ENCODE results near the gene PTGES.
A peak's percentile ranks its signal among the peaks of the same experiment; 100 is the strongest.

PTGES gene

DNA sequence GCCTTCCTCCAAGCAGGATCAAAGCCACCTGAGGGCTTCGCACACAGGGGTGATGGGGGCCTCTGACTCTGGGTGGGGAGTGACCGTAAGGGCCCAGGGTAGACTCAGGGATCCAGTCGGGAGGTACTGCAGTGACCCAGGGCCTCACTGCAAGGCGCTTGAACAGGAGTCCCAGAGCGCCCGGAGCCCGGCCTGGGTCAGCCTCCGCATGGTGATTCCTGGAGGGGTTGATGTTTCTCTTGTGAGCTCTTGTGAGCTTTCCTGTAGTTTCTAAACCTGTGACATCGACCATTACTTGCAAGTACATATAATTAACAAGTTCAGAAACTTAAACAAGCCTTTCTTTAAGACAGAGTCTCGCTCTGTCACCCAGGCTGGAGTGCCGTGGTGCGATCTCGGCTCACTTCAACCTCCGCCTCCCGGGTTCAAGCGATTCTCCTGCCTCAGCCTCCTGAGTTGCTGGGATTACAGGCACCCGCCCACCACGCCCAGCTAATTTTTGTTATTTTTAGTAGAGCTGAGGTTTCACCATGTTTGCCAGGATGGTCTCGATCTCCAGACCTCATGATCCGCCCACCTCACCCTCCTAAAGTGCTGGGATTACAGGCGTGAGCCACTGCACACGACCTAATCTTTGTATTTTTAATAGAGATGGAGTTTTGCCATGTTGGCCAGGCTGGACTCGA, 19.8 kb downstream of the PTGES start:
- TF ChIP-seq, protein P1, sequence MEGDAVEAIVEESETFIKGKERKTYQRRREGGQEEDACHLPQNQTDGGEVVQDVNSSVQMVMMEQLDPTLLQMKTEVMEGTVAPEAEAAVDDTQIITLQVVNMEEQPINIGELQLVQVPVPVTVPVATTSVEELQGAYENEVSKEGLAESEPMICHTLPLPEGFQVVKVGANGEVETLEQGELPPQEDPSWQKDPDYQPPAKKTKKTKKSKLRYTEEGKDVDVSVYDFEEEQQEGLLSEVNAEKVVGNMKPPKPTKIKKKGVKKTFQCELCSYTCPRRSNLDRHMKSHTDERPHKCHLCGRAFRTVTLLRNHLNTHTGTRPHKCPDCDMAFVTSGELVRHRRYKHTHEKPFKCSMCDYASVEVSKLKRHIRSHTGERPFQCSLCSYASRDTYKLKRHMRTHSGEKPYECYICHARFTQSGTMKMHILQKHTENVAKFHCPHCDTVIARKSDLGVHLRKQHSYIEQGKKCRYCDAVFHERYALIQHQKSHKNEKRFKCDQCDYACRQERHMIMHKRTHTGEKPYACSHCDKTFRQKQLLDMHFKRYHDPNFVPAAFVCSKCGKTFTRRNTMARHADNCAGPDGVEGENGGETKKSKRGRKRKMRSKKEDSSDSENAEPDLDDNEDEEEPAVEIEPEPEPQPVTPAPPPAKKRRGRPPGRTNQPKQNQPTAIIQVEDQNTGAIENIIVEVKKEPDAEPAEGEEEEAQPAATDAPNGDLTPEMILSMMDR (IDR thresholded peaks at IDR 0.05), result no peak

DNA sequence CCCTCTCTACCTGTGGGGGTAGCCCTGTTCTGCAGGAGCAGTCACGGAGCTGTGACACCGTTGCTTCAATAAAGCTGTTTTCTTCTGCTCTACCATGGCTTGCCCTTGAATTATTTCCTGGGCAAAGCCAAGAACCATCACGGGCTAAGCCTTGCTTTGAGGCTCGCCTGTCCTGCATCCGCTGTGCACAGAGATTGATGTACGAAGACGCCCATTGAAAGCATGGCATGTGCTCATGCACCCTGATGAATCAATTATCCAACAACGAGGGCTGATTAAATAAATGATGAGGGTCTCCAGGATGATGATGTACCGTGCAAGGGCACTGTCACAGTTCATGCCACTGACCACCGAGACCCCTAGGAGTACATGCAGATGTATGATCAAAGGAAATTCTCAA, 20.7 kb downstream of the PTGES start:
- TF ChIP-seq, protein P1 (IDR thresholded peaks at IDR 0.05), result no peak

DNA sequence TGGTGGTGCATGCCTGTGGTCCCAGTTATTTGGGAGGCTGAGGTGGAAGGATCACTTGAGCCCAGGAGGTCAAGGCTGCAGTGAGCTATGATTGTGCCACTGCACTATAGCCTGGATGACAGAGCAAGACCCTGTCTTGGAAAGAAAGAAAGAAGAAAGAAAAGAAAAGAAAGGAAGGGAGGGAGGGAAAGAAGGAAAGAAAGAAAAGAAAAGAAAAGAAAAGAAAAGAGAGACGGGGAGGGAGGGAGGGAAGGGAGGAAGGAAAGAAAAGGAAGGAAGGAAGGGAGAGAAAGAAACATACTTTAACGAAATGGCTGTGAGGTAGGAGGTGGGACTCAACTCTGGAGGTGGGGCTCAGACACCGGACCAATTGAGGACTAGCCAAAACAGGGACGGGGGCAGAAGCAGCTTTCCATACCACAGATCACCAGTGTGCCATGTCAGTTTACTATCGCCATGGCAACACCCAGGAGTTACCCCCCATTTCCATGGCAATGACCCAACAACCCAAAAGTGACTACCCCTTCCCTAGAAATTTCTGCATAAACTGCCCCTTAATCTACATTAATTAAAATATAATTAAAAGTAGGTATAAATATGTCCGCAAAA, 21.3 kb downstream of the PTGES start:
- TF ChIP-seq, protein P1 (IDR thresholded peaks at IDR 0.05), result no peak

DNA sequence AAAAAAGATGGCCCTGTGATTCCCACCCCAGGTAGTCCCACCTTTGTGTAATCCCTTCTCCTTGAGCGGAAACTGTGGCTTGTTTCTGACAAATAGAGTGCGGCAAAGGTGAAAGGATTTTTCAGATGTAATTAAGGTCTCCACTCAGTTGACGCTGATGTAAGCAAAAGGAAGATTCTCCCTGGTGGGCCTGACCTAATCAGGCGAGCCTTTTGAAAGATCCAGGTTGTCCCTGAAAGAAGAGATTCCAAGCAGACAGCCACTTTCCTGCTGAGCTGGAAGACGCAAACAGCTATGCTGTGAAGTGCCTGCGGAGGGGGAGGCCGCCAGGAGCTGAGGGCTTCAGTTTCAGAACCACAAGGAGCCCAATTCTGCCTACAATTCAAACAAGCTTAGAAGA, 24.1 kb downstream of the PTGES start:
- TF ChIP-seq, protein P1 (IDR thresholded peaks at IDR 0.05), result no peak

DNA sequence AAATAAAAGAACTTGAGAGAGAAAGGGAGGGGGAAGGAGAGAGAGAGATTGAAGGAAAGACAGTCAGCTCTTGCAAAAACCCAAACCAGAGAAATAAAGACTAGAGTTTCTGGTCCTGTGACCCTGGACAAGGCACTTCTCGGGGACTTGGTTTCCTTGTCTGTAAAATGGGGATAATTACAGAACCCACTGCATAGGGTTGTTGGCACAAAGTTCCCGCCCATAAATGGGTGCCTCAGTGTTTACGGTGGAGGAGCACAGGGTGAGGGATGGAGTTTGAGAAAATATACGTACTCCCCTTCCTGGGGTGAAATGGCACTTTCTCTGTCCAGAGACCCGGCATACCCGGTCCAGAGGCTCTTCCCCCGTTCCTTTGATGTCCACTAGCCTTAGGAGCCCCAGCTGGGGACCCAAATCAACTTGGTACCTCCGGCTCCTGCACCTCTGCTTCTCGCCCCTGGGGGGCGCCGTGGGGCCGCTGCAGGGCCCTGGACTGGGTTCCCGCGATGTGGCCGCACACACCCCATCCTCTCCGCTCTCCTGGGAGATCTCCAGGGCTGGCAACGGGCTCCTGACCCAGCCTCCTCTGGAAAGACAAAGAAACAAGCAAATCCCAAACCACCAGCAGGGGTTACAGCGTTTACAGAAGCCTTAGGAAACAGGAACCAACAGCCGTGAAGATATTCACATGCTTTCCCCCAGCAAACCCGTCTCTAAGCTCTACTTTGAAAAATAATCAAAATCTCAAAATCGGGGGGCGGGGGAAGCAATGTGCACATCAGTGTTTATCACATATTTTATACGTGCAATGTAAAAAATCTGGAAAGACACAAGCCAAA, 26.3 kb downstream of the PTGES start:
- TF ChIP-seq, protein P1 (IDR thresholded peaks at IDR 0.05), result peak; percentile 98

DNA sequence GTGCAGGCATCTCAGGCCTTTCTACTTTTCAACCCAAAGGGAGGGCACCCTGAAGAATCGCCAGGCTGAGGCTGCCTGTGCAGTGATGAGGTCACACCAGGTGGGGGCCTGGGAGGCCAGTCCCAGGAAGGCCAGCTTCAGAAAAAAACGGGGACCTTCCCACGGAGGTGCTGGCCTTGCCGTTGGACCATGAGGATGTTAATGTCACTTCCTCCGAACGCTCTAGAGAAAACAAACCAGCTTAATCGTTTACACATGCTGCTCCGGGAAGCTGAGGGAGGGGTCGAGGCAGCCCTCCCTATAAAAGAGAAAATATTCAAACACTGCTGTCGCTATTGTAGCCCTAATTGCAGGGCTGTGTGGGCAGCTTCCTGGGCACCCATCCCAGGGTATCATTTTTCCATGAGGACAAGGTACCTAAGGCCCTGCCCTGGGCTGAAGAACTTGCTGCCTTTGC, 27.0 kb downstream of the PTGES start:
- TF ChIP-seq, protein P1 (IDR thresholded peaks at IDR 0.05), result no peak

DNA sequence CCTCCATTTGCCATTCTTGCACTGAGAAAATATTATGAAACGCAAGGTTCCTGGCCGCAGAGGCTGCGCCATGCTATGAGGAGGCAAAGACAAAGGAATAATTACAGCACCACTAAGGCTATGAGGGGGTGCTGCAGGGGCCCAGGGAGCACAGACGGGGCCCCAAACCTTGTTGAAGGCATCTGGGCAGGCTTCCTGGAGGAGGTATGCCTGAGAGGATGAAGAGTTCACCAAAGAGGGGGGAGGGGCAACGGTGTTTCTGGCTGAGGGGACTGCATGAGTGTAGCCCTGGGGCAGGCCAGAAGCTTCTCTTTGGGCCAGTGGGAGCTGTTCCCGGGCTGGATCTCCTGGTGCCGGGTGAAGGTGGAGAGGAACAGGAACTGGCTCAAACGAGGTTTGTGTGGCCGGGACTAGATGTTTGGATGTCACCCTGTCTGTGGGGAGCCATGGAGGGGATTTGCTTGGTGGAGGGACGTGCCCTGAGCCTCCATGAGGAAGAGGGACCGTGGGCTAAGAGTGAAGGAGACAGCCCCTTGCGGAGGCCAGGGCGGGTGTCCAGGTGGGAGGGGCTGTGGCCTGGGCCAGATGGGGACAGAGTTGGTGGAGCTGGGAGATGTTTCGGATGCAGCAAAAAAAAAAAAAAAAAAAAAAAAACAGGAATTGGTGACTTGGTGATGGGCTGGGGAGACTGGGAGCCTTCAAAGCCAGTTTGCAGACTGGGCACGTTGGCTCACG, 28.2 kb downstream of the PTGES start:
- TF ChIP-seq, protein P1 (IDR thresholded peaks at IDR 0.05), result no peak
